Measurements from ENCODE around the gene AOAH. TPM values are rescaled to one million over a fixed set of nuclear protein-coding genes. Genes with fewer than 3 reads are reported as not detected.

The AOAH gene
- total and polyA plus RNA-seq, 2 of the 4 experiments (the other 2 are of a cell fraction): not detected

DNA sequence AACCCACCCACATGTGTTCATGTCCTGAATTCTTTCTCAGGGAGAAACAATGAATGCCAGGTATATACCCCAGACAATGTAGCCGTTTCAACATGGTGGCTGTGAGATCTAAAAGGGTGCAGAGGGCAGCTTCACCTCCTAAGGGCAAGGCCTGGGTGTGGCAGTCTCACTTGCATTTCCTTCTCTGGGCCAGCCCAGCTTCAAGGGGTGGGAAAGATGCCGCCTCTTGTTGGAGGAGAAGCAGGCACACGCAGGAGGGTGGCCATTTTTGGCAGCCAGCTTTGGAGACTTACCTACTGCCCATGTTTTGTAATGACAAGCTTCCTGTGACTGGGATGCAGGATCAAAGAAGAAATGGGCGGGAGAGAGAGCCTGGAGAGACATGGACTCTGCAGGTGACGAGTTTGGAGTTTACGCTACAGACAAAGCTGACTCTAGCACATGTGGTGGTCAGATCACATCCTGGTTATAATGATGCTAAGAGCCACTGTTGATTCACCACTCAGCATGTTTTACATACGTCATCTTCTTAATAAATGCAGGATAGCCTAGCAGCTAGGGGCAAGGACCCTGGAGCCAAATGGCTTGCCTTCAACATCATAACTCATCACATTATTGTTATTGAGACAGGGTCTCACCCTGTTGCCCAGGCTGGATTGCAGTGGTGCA, 218.0 kb downstream of the AOAH start:
- Histone ChIP-seq H3K36me3 (ENCODE audit: control insufficient read depth, insufficient read depth, low read length) (no peaks in the 10 kb centered on the region), H2BK5ac (ENCODE audit: low read depth, low read length, poor library complexity, severe bottlenecking) (no peak overlapping the region), H3K14ac (replicated peaks; ENCODE audit: low read depth, low read length) (no peak overlapping the region), H3K27me3 (ENCODE audit: control insufficient read depth, insufficient read depth, low read length) (peaks cover 9% of the 10 kb centered on the region), H3K9ac (ENCODE audit: low read depth, low read length) (no peak overlapping the region), H2BK120ac (ENCODE audit: low read depth, low read length) (no peak overlapping the region), H2AFZ (replicated peaks; ENCODE audit: low read length, poor library complexity) (no peak overlapping the region), H2AK9ac (replicated peaks; ENCODE audit: low read depth, low read length, poor library complexity) (no peak overlapping the region), H4K8ac (ENCODE audit: low read depth in 2 of 2, low read length in 2 of 2) (no peak overlapping the region), H3K18ac (ENCODE audit: low read depth, low read length) (no peak overlapping the region), H2AK5ac (ENCODE audit: low read depth, low read length) (no peak overlapping the region), H3K4ac (ENCODE audit: low read depth, low read length) (no peak overlapping the region), H3K9me3 (ENCODE audit: control insufficient read depth, insufficient read depth, low read length) (peaks cover 2% of the 10 kb centered on the region; the same call in 1 of the 2 replicates), H3K27ac (ENCODE audit: insufficient read depth, low read length) (no peak overlapping the region), H4K5ac (ENCODE audit: low read depth, low read length) (no peak overlapping the region), H3K4me2 (ENCODE audit: low read depth, low read length) (no peak overlapping the region), H2BK20ac (ENCODE audit: low read depth, low read length) (no peak overlapping the region), H3K23ac (ENCODE audit: low read depth, low read length) (no peak overlapping the region), H3K56ac (ENCODE audit: extremely low read depth, insufficient read depth, low read length) (no peak overlapping the region), H3K9me1 (ENCODE audit: insufficient read depth, low read length) (no peaks in the 10 kb centered on the region), H2BK15ac (ENCODE audit: low read depth, low read length) (no peak overlapping the region), H4K20me1 (ENCODE audit: insufficient read depth, low read length) (no peaks in the 10 kb centered on the region), H3K4me1 (ENCODE audit: control insufficient read depth, insufficient read depth, low read length) (no peaks in the 10 kb centered on the region), H3K4me3 (ENCODE audit: insufficient read depth, low read depth, low read length) (no peak overlapping the region), H4K91ac (ENCODE audit: insufficient read depth, low read depth, low read length) (no peak overlapping the region), H3K79me1 (ENCODE audit: low read depth in 1 of 2, low read length in 2 of 2) (no peaks in the 10 kb centered on the region)
- POLR2A ChIA-PET (ENCODE audit: unreplicated experiment): no interaction called here
- dilution Hi-C loops (cut with HindIII; ENCODE audit: low sequenced_read_pairs, unreplicated experiment) (no loop called here), intact Hi-C loops (cut with micrococcal nuclease) (no loop called here), in situ Hi-C loops (cut with MboI; ENCODE audit: low sequenced_read_pairs) (no loop called here)
- no TSS peak for BruUV-seq (replicated peaks)
- no peak for TF ChIP-seq POLR2A (IDR thresholded peaks at IDR 0.05; ENCODE audit: low read depth, low read length)
- no peak for TF ChIP-seq CEBPB (IDR thresholded peaks at IDR 0.05; ENCODE audit: low read depth, low read length)
- no peak for TF ChIP-seq USF2 (IDR thresholded peaks at IDR 0.05; ENCODE audit: low read depth, low read length)
- TF ChIP-seq MAFK (IDR thresholded peaks at IDR 0.05; ENCODE audit: low read depth, low read length): no peak
- TF ChIP-seq CHD1 (IDR thresholded peaks at IDR 0.05; ENCODE audit: low read depth, low read length): no peak
- no peak for TF ChIP-seq SMC3 (IDR thresholded peaks at IDR 0.05; ENCODE audit: low read depth, low read length)
- no peak for TF ChIP-seq RFX5 (IDR thresholded peaks at IDR 0.05; ENCODE audit: low read depth, low read length)
- TF ChIP-seq, protein P1, sequence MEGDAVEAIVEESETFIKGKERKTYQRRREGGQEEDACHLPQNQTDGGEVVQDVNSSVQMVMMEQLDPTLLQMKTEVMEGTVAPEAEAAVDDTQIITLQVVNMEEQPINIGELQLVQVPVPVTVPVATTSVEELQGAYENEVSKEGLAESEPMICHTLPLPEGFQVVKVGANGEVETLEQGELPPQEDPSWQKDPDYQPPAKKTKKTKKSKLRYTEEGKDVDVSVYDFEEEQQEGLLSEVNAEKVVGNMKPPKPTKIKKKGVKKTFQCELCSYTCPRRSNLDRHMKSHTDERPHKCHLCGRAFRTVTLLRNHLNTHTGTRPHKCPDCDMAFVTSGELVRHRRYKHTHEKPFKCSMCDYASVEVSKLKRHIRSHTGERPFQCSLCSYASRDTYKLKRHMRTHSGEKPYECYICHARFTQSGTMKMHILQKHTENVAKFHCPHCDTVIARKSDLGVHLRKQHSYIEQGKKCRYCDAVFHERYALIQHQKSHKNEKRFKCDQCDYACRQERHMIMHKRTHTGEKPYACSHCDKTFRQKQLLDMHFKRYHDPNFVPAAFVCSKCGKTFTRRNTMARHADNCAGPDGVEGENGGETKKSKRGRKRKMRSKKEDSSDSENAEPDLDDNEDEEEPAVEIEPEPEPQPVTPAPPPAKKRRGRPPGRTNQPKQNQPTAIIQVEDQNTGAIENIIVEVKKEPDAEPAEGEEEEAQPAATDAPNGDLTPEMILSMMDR (conservative IDR thresholded peaks at IDR 0.05; ENCODE audit: low read depth, low read length): no peak
- DNase-seq (no peak), ATAC-seq (ENCODE audit: low read depth) (no peak)
- CTCF ChIA-PET: no interaction called here
- WGBS, 2 experiments (ENCODE audit: extremely low coverage in 2 of 2, insufficient read length in 1 of 2): 60% methylated on average over 1 of the region's 7 CpGs; no CpG with 5 or more reads in 1 of the 2 experiments

Data from IMR-90 (cell line).